Activated CD8-positive, alpha-beta T cell treated with anti-CD3 and anti-CD28 coated beads, Interleukin-2, amount 10 ng/mL, durations not matched to agents 7 days and 5 days (primary cell): ENCODE data around the gene HCFC1R1. TPM values are rescaled to one million over a fixed set of nuclear protein-coding genes. Genes with fewer than 3 reads are reported as not detected.

Experiments used
- ATAC-seq: fragments of 150-1000 bp; cut with Tn5 transposase; one replicate; pipeline ENCODE4 v1.10.0; 2021; ENCODE audit warnings: moderate library complexity
- CTCF ChIA-PET: fragments of 350-600 bp; sonication (Branson Sonifier 250); formaldehyde crosslinking; loops from one replicate; lab custom pipeline; 2021; ENCODE audit warnings: antibody characterized with exemption; lab: Charles Lee
- POLR2A ChIA-PET: fragments of 350-600 bp; sonication (Branson Sonifier 250); formaldehyde crosslinking; loops from one replicate; lab custom pipeline; 2021; ENCODE audit warnings: antibody characterized with exemption; lab: Charles Lee
- DNase-seq: peaks from one replicate; pipeline ENCODE4 v3.0.0-alpha.2; 2020
- H3K27ac Mint-ChIP-seq: one replicate; pipeline ENCODE4 v1.8.0; 2021; ENCODE audit warnings: mild to moderate bottlenecking, mixed read lengths
- H3K27me3 Mint-ChIP-seq: one replicate; pipeline ENCODE4 v1.8.0; 2021; ENCODE audit warnings: low read depth, mixed read lengths
- H3K36me3 Mint-ChIP-seq: one replicate; pipeline ENCODE4 v1.8.0; 2021; ENCODE audit warnings: low read depth, mixed read lengths
- H3K4me1 Mint-ChIP-seq: one replicate; pipeline ENCODE4 v1.8.0; 2021; ENCODE audit warnings: low read depth, mixed read lengths
- H3K4me3 Mint-ChIP-seq: one replicate; pipeline ENCODE4 v1.8.0; 2021; ENCODE audit warnings: mild to moderate bottlenecking, mixed read lengths
- H3K9me3 Mint-ChIP-seq: one replicate; pipeline ENCODE4 v1.8.0; 2022; ENCODE audit warnings: mixed read lengths; ENCODE audit not compliant: insufficient read depth
- total RNA-seq, 2 experiments: library from RNA; stranded (reverse); gene quantifications; one replicate each; pipeline ENCODE4 v1.2.3, GENCODE V29; 2021

Gene HCFC1R1
- total RNA-seq, 2 experiments from 2014 or later = 41.0 to 41.7 TPM

GRCh38 chr16:3025032-3026002 lies 1.6 kb upstream of the HCFC1R1 start:
- no peak for ATAC-seq

GRCh38 chr16:3023415-3023668 lies 400 bp downstream of the HCFC1R1 start:
- Mint-ChIP-seq H3K36me3 (peaks cover 25% of the 10 kb centered on the region), H3K4me1 (peaks cover 55% of the 10 kb centered on the region), H3K4me3 (peak overlapping the region; percentile 85), H3K27ac (peak overlapping the region; percentile 94), H3K9me3 (no peaks in the 10 kb centered on the region), H3K27me3 (peaks cover 6% of the 10 kb centered on the region)
- CTCF ChIA-PET = interaction anchor here (0.8 to 7.2 kb wide), 7 partner anchors 8 to 135 kb away, joined by 3 to 105 read pairs (median 6); no protein-coding TSS in a partner anchor
- no peak for ATAC-seq
- no peak for DNase-seq
- POLR2A ChIA-PET = interaction anchor here (1.3 to 4.8 kb wide), 2 partner anchors 10 to 42 kb away, joined by 3 to 20 read pairs; partner anchors contain the start of gene IL32

More at GRCh38 chr16:3025032-3026002, 1.6 kb upstream of the HCFC1R1 start:
- CTCF ChIA-PET = interaction anchor here (1.1 to 4.0 kb wide), 3 partner anchors 10 to 104 kb away, joined by 3 to 31 read pairs (median 8); no protein-coding TSS in a partner anchor
- Mint-ChIP-seq H3K4me1 (peaks cover 66% of the 10 kb centered on the region), H3K27me3 (peaks cover 13% of the 10 kb centered on the region), H3K4me3 (peak overlapping the region; percentile 15), H3K9me3 (no peaks in the 10 kb centered on the region), H3K36me3 (peaks cover 25% of the 10 kb centered on the region), H3K27ac (no peak overlapping the region)
- DNase-seq = no peak
- POLR2A ChIA-PET = no interaction called here

GRCh38 chr16:3022684-3023414 lies 893 bp downstream of the HCFC1R1 start:
- peaks cover 25% of the 10 kb centered on the region for H3K36me3 Mint-ChIP-seq
- H3K27me3 Mint-ChIP-seq = peaks cover 6% of the 10 kb centered on the region
- ChIA-PET CTCF (interaction anchor here (0.8 to 7.2 kb wide), 10 partner anchors 9 to 136 kb away, joined by 3 to 105 read pairs (median 6); partner anchors contain the start of gene PAQR4), POLR2A (interaction anchor here (1.3 to 4.8 kb wide), 2 partner anchors 11 to 42 kb away, joined by 3 to 20 read pairs; partner anchors contain the start of gene IL32)
- peak overlapping the region; percentile 94 for H3K27ac Mint-ChIP-seq
- DNase-seq = peak; percentile 46
- ATAC-seq = no peak
- peak overlapping the region; percentile 85 for H3K4me3 Mint-ChIP-seq
- H3K9me3 Mint-ChIP-seq = no peaks in the 10 kb centered on the region
- H3K4me1 Mint-ChIP-seq = peaks cover 56% of the 10 kb centered on the region

- Mint-ChIP-seq H3K9me3 (no peaks in the 10 kb centered on the region), H3K27ac (peak overlapping the region; percentile 94), H3K36me3 (peaks cover 25% of the 10 kb centered on the region), H3K4me3 (peak overlapping the region; percentile 85), H3K27me3 (peaks cover 7% of the 10 kb centered on the region), H3K4me1 (peaks cover 53% of the 10 kb centered on the region)
- ChIA-PET POLR2A (interaction anchor here (0.7 to 4.8 kb wide), 3 partner anchors 11 to 43 kb away, joined by 3 to 20 read pairs (median 3); partner anchors contain the start of gene IL32), CTCF (interaction anchor here (0.9 to 7.2 kb wide), 6 partner anchors 9 to 75 kb away, joined by 3 to 105 read pairs (median 6); partner anchors contain the start of gene PAQR4)
- ATAC-seq (no peak), DNase-seq (peak; percentile 83)
Observed at GRCh38 chr16:3022208-3022683, 1.5 kb downstream of the HCFC1R1 start.

- Mint-ChIP-seq H3K27ac (peak overlapping the region; percentile 94), H3K4me3 (peak overlapping the region; percentile 85), H3K36me3 (peaks cover 19% of the 10 kb centered on the region), H3K4me1 (peaks cover 53% of the 10 kb centered on the region), H3K27me3 (peaks cover 11% of the 10 kb centered on the region), H3K9me3 (no peaks in the 10 kb centered on the region)
- DNase-seq (peak; percentile 81), ATAC-seq (peak; percentile 24)
- POLR2A ChIA-PET = interaction anchor here (0.7 to 4.8 kb wide), 3 partner anchors 12 to 42 kb away, joined by 3 to 20 read pairs (median 4); partner anchors contain the start of gene PKMYT1
- CTCF ChIA-PET = interaction anchor here (1.0 to 7.2 kb wide), 8 partner anchors 10 to 108 kb away, joined by 3 to 105 read pairs (median 6); partner anchors contain the start of gene PAQR4
Observed at GRCh38 chr16:3021449-3022207, 2.1 kb downstream of the HCFC1R1 start.

GRCh38 chr16:3020604-3021448 lies 2.9 kb downstream of the HCFC1R1 start:
- CTCF ChIA-PET = interaction anchor here (1.0 to 7.2 kb wide), 7 partner anchors 11 to 109 kb away, joined by 3 to 105 read pairs (median 7); partner anchors contain the start of gene PAQR4
- H3K27me3 Mint-ChIP-seq = peaks cover 13% of the 10 kb centered on the region
- POLR2A ChIA-PET = interaction anchor here (0.8 to 4.8 kb wide), 3 partner anchors 10 to 41 kb away, joined by 4 to 20 read pairs (median 4); partner anchors contain the start of gene PKMYT1
- H3K27ac Mint-ChIP-seq = peak overlapping the region; percentile 94
- peaks cover 53% of the 10 kb centered on the region for H3K4me1 Mint-ChIP-seq
- DNase-seq (peak; percentile 52), ATAC-seq (peak; percentile 10)
- H3K4me3 Mint-ChIP-seq = peak overlapping the region; percentile 85
- peaks cover 11% of the 10 kb centered on the region for H3K36me3 Mint-ChIP-seq
- no peaks in the 10 kb centered on the region for H3K9me3 Mint-ChIP-seq

- CTCF ChIA-PET = interaction anchor here (1.2 to 7.2 kb wide), 5 partner anchors 11 to 38 kb away, joined by 3 to 105 read pairs (median 14); no protein-coding TSS in a partner anchor
- Mint-ChIP-seq H3K4me1 (peaks cover 48% of the 10 kb centered on the region), H3K27ac (peak within 1 kb of the TSS; percentile 94), H3K4me3 (peak within 1 kb of the TSS; percentile 85), H3K27me3 (peaks cover 13% of the 10 kb centered on the region), H3K36me3 (peaks cover 7% of the 10 kb centered on the region), H3K9me3 (no peaks in the 10 kb centered on the region)
- DNase-seq (peak; percentile 78), ATAC-seq (peak; percentile 45)
- POLR2A ChIA-PET = interaction anchor here (0.8 to 4.8 kb wide), 4 partner anchors 10 to 40 kb away, joined by 4 to 20 read pairs (median 4); partner anchors contain the start of gene PKMYT1
Observed at GRCh38 chr16:3020247-3020603, 3.5 kb downstream of the HCFC1R1 start, which contains the start of gene TNFRSF12A. Gene TNFRSF12A, plus strand, starts transcription at chr16:3020368. Its CDS starts 30 bp downstream, at chr16:3020398.

GRCh38 chr16:3019594-3020246 lies 4.0 kb downstream of the HCFC1R1 start:
- Mint-ChIP-seq H3K36me3 (peaks cover 7% of the 10 kb centered on the region), H3K4me1 (peaks cover 46% of the 10 kb centered on the region), H3K9me3 (no peaks in the 10 kb centered on the region), H3K27ac (peak overlapping the region; percentile 57), H3K4me3 (peak overlapping the region; percentile 85), H3K27me3 (peaks cover 13% of the 10 kb centered on the region)
- POLR2A ChIA-PET = interaction anchor here (0.8 to 4.8 kb wide), 4 partner anchors 9 to 40 kb away, joined by 4 to 20 read pairs (median 4); partner anchors contain the start of gene PKMYT1
- CTCF ChIA-PET = interaction anchor here (0.7 to 7.2 kb wide), 5 partner anchors 12 to 278 kb away, joined by 3 to 105 read pairs (median 14); no protein-coding TSS in a partner anchor
- ATAC-seq (no peak), DNase-seq (no peak)
